ENCODE data around the gene KCNJ10. TPM values are rescaled to one million over a fixed set of nuclear protein-coding genes. Genes with fewer than 3 reads are reported as not detected.

KCNJ10 gene
- total RNA-seq, 1 donor from 2014 or later: not detected

DNA sequence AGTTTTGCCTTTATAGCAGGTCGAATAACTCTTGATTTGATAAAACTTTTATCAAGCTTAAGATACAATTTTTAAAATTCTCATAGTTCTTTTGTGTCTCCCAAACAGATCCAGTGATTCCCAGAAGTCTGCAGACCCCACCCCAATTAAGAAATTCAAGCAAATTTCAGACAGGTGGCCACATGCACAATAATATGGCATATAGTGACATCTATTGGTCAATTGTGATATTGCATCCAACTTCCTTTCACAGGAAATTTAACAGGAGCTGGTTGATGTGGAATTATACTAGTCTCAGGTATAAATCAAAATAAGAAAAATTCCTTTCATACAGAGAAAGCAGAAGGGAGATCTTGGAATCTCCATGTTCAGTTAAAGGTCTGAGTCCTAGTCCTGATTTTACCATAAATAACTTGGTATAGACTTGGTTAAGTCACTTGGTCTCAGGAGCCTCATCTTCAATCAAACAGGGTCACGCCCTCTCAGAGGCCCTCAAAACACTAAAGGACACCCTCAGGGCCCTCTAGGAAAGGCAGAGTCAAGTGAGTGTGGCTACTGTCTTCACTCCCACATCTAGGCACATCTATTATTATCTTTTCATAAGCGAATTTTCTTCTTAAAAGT lies 62.3 kb downstream of the KCNJ10 start:
- Mint-ChIP-seq H3K4me3 (ENCODE audit: unreplicated experiment) (no peak overlapping the region), H3K9me3 (ENCODE audit: unreplicated experiment) (no peaks in the 10 kb centered on the region), H3K27ac (ENCODE audit: unreplicated experiment) (no peak overlapping the region), H3K4me1 (ENCODE audit: low read depth, unreplicated experiment) (no peaks in the 10 kb centered on the region), H3K36me3 (ENCODE audit: unreplicated experiment) (no peaks in the 10 kb centered on the region), H3K27me3 (ENCODE audit: unreplicated experiment) (no peaks in the 10 kb centered on the region)
- TF ChIP-seq, protein P1, sequence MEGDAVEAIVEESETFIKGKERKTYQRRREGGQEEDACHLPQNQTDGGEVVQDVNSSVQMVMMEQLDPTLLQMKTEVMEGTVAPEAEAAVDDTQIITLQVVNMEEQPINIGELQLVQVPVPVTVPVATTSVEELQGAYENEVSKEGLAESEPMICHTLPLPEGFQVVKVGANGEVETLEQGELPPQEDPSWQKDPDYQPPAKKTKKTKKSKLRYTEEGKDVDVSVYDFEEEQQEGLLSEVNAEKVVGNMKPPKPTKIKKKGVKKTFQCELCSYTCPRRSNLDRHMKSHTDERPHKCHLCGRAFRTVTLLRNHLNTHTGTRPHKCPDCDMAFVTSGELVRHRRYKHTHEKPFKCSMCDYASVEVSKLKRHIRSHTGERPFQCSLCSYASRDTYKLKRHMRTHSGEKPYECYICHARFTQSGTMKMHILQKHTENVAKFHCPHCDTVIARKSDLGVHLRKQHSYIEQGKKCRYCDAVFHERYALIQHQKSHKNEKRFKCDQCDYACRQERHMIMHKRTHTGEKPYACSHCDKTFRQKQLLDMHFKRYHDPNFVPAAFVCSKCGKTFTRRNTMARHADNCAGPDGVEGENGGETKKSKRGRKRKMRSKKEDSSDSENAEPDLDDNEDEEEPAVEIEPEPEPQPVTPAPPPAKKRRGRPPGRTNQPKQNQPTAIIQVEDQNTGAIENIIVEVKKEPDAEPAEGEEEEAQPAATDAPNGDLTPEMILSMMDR (IDR thresholded peaks at IDR 0.05; ENCODE audit: partially characterized antibody, unreplicated experiment): peak; percentile 90
- DNase-seq: no peak

DNA sequence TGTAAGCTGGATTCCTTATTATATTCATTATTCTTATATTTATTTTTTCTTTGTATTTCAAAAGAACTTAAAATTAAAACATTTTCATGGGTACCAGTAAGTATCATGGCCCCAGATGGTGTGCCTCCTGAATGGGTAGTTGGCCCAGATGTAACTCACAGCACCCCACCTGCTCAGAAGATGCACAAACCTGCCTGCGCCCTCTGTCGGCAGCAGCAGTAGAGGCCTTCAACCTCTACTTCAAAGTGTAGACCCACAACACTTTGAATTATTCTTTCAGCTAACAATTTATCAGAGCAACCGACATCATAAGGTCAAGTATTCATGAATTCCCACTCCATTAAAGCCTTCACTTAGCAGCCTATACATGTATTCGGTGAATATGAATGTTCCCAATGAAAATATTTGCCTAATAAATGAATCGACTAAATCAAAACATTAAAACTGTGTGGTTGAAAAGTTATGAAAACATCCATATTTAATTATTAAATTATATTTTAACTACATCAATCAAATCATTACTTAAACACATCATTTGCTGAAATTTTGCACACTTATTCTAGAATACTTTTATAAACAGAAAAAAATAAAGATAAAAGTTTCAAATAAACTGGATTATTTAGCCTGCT lies 63.5 kb downstream of the KCNJ10 start:
- Mint-ChIP-seq H3K27me3 (ENCODE audit: unreplicated experiment) (no peaks in the 10 kb centered on the region), H3K9me3 (ENCODE audit: unreplicated experiment) (no peaks in the 10 kb centered on the region), H3K27ac (ENCODE audit: unreplicated experiment) (no peak overlapping the region), H3K4me1 (ENCODE audit: low read depth, unreplicated experiment) (no peaks in the 10 kb centered on the region), H3K4me3 (ENCODE audit: unreplicated experiment) (no peak overlapping the region), H3K36me3 (ENCODE audit: unreplicated experiment) (no peaks in the 10 kb centered on the region)
- DNase-seq: peak; percentile 83
- TF ChIP-seq, protein P1 (IDR thresholded peaks at IDR 0.05; ENCODE audit: partially characterized antibody, unreplicated experiment): peak; percentile 89

DNA sequence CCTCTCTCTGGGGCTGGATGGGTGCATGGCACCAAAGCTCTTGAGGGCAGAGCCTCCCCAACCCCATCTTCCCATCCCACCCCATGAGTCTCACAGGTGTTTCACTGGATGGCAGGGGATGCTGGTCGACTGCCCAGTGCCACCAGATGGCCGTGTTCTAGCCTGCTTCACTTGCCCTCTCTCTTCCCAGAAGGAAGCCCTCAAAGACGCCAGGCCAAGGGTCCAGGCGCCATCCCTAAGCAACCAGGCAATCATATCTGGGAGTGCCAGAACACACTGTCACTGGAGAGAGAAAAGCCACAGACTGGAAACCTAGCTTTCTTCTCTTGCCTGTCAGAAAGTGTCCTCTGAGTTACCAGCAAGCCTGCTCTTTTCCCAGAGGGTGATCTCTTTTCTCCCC lies 64.9 kb downstream of the KCNJ10 start:
- no peak for DNase-seq
- Mint-ChIP-seq H3K4me1 (ENCODE audit: low read depth, unreplicated experiment) (no peaks in the 10 kb centered on the region), H3K4me3 (ENCODE audit: unreplicated experiment) (no peak overlapping the region), H3K36me3 (ENCODE audit: unreplicated experiment) (no peaks in the 10 kb centered on the region), H3K9me3 (ENCODE audit: unreplicated experiment) (no peaks in the 10 kb centered on the region), H3K27ac (ENCODE audit: unreplicated experiment) (no peak overlapping the region), H3K27me3 (ENCODE audit: unreplicated experiment) (no peaks in the 10 kb centered on the region)
- TF ChIP-seq, protein P1 (IDR thresholded peaks at IDR 0.05; ENCODE audit: partially characterized antibody, unreplicated experiment): no peak

DNA sequence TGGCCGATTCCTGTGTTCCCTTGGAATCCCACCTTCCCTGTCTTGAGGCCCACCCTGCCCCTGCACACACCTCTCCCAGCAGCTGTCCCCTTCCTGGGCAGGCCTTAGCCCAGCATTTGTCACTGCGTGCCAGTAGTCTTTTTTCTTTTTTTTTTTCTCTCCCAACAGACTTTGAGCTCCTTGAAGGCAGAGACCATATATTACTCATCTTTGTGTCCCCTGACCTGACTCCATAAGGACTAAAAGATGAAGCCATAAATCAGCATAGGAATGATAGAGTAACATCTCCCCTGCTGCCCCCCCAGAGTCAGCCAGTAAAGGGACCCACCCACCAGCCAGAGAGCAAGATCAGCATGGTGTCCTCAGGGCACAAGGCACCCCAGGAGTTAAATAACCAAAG lies 65.5 kb downstream of the KCNJ10 start:
- Mint-ChIP-seq H3K36me3 (ENCODE audit: unreplicated experiment) (no peaks in the 10 kb centered on the region), H3K27ac (ENCODE audit: unreplicated experiment) (no peak overlapping the region), H3K4me1 (ENCODE audit: low read depth, unreplicated experiment) (no peaks in the 10 kb centered on the region), H3K4me3 (ENCODE audit: unreplicated experiment) (no peak overlapping the region), H3K27me3 (ENCODE audit: unreplicated experiment) (no peaks in the 10 kb centered on the region), H3K9me3 (ENCODE audit: unreplicated experiment) (no peaks in the 10 kb centered on the region)
- TF ChIP-seq, protein P1 (IDR thresholded peaks at IDR 0.05; ENCODE audit: partially characterized antibody, unreplicated experiment): no peak
- DNase-seq: no peak

DNA sequence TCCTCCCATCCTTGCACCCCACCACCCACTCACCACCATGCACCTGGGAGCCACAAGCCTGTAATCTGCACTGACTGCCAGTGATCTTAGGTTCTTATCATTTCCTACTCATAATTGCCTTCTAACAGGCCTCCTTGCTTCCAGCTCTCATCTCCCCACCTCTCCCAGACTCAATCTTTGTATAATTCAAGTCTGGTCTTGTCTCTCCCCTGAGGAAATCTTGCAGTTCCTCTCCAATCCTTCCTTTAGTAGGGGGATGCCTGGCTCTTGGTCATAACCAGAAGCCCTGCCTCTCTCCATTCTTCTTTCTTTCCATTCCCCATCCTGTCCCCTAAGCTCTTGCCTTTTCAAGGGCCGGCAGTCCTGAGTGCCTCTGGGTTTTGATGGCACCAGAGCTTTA lies 66.0 kb downstream of the KCNJ10 start:
- DNase-seq: no peak
- no peak overlapping the region for H3K4me3 Mint-ChIP-seq (ENCODE audit: unreplicated experiment)
- TF ChIP-seq, protein P1 (IDR thresholded peaks at IDR 0.05; ENCODE audit: partially characterized antibody, unreplicated experiment): no peak
- H3K27ac Mint-ChIP-seq (ENCODE audit: unreplicated experiment): no peak overlapping the region
- H3K36me3 Mint-ChIP-seq (ENCODE audit: unreplicated experiment): no peaks in the 10 kb centered on the region
- H3K9me3 Mint-ChIP-seq (ENCODE audit: unreplicated experiment): no peaks in the 10 kb centered on the region
- no peaks in the 10 kb centered on the region for H3K27me3 Mint-ChIP-seq (ENCODE audit: unreplicated experiment)
- no peaks in the 10 kb centered on the region for H3K4me1 Mint-ChIP-seq (ENCODE audit: low read depth, unreplicated experiment)
